NCI-H1092 treated with DMSO at 0.1 percent for 48 hours (cell line): ENCODE data around the gene PPP4C.

Experiments
- DNase-seq: peaks from one replicate; lab custom pipeline; 2025; lab: John Stamatoyannopoulos, UW

The PPP4C gene

DNA sequence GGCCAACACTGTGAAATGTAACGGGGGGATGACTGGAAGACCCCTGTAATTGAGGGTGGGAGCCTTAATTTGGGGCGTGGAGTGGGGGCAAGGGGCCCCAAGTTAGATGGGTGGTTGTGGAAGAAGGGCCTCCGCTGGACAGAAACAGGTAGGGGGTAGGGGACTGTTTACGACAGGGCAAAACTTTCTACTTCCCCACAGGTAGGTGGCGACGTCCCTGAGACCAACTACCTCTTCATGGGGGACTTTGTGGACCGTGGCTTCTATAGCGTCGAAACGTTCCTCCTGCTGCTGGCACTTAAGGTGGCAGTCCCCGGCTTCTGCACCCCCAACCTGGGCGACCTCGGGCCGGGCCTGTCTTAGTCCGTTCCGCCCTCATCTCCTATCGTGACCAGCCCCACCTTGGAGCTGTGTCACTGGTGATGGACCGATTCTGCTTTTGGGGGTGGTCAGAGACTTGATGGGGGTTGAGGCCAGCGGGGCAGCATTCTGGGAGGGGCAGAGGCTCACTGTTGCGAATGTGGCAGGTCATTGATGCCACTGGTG is 6.8 kb downstream of the PPP4C start:
- DNase-seq, result no peak

DNA sequence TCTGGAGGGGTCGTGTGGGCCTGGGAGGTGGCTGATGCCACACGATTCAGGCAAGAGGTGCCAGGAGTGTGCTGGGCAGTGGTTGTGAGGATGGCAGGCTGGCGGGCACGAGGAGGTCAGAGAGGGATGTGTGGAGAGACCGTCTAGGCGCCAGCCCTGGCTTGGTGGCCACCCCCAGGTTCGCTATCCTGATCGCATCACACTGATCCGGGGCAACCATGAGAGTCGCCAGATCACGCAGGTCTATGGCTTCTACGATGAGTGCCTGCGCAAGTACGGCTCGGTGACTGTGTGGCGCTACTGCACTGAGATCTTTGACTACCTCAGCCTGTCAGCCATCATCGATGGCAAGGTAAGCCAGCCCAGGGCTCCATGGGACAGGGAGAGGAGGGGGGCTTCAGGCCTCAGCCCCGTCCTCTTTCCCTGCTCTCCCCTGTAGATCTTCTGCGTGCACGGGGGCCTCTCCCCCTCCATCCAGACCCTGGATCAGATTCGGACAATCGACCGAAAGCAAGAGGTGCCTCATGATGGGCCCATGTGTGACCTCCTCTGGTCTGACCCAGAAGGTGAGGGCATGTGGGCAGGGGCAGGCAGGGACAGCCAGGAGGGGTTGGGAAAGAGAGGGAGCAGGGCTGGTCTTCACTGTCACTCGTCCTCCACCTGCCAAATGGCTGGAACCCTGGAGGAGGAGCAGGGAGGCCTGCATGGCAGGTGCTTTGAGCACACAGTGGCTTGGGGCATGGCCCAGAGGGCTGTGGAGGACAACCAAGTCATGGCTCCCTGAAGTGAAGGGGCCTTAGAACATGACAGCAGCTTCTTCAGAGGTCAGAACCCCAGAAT is 7.6 kb downstream of the PPP4C start:
- DNase-seq, result no peak

DNA sequence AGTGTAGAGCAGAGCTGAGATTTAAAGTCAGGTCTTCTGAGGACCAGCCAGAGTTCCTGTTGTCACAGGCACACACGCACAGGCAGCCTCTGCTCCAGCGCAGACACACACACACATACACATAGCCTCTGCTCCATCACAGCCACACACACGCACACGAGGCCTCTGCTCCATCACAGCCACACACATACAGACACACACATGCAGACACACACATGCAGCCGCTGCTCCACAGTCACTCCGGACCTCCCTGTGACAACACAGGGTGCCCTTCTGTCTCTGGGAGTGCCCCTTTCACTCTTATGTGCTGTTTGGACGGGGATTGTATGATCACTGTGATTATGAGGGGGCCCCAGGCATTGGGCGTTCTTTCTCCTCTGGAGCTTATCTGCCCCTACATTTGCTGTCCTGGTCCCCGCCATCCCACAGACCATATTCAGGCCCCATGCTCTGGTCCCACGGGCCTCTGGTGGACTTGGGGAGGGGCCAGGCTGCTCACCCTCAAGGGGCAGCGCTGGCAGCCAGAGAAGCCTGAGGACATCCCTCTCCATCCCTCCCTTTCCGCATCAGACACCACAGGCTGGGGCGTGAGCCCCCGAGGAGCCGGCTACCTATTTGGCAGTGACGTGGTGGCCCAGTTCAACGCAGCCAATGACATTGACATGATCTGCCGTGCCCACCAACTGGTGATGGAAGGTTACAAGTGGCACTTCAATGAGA is 8.5 kb downstream of the PPP4C start:
- DNase-seq, result no peak

DNA sequence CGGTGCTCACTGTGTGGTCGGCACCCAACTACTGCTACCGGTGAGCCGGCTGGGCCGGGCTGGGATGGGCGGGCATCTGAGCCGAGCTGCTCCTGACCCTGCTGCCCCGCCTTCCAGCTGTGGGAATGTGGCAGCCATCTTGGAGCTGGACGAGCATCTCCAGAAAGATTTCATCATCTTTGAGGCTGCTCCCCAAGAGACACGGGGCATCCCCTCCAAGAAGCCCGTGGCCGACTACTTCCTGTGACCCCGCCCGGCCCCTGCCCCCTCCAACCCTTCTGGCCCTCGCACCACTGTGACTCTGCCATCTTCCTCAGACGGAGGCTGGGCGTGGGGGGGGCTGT is 9.0 kb downstream of the PPP4C start:
- no peak for DNase-seq

DNA sequence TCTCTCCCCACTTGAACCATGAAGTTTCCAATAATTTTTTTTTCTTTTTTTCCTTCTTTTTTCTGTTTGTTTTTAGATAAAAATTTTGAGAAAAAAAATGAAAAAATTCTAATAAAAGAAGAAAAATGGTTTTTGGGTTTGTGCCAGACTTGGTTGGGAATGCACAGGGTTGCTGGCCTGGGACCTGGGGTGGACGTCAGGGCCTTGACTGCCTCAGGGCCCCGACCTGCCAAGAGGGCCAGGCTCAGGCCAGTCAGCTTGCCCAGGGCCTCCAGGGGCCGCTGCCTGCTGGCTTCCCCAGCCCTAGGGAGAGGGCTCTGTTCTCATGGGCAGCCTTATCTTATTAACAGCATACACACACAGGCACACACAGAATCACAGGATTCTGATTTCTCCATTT is 9.5 kb downstream of the PPP4C start:
- no peak for DNase-seq

DNA sequence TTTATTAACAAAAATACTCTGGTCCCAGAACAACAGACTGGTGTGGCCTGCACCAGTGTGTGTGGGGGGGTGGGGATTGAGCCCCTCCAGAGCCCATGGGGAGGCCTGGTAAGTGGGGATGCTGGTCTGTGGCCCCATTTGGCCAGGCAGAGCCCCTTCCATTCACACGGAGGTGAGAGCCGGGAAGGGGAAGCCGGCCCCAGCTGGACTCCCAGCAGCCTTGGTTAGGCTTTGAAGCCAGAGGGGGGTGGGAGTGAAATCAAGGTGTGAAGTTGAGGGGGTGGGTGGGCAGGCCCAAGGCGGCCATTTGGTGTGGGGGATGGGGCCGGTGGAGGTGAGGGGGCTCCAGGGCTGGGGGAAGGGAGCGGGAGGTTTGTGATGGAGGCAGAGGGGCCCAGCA is 10.0 kb downstream of the PPP4C start:
- DNase-seq, result no peak

DNA sequence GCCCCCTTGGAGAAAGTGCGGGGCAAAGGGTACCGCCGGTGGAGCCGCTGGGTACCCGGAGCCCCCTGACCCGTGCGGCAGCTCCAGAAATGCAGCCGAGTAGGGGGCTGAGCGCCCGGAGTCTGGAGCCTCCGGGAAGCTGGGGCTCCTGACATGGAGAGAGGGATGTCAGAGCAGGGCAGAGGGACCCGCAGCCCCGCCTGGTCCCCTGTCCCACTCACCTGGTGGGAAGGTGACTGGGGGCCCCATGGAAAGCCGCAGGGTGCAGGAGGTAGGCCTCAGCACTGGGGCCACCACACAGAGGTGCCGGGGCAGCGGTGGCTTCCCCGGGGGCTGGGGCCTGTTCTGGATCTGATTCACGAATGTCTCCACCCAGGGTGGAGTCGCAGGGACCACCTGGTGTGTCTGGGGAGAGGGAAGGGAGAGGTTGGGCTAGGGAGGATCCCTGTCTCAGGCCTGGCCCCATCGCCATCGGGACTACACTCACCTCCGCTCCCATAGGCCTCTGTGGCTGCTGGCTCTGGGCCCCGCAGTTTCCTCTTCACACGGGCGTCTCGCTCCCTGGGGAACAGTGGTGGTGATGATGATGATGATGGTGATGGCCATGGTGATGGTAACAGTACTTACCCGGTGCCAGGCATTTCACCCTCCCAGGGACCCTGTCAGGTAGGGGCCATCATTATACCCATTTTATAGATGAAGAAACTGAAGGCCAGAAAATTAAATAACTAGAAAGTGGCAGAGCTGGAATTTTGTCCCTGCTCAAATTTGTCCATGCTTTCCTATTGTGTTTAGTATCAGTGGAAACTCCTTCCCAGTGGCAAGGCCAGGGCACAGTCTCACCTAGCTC is 10.7 kb downstream of the PPP4C start:
- no peak for DNase-seq

DNA sequence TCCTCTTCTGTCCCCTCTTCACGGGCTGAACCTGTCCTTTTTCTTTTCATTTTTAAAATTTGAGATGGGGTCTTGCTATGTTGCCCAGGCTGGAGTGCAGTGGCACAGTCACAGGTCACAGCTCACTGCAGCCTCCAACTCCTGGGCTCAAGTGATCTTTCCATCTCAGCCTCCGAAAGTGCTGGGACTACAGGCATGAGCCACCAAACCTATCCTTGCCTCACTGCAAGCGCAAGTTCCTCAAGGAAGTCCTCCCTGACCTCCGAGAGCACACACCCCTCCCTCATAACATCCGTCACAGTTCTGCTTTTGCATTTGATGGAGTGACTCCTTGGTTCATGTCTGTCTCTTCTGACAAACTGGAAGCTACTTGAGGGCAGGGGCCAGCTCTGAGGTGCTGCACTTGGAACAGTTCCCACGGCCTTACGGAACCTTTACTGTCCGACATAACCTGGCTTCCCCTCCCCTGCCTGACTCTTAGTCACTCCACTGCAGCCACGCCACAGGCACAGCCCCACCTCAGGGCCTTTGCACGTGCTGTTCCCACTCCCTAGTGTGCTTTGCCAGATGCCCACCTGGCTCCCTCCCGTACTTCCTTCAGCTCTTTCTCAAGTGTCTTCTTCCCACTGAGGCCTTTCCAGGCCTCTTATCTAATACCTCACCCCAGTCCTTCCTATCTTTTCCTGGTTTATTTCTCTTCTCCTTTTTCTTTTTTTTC is 11.5 kb downstream of the PPP4C start:
- DNase-seq, result no peak

DNA sequence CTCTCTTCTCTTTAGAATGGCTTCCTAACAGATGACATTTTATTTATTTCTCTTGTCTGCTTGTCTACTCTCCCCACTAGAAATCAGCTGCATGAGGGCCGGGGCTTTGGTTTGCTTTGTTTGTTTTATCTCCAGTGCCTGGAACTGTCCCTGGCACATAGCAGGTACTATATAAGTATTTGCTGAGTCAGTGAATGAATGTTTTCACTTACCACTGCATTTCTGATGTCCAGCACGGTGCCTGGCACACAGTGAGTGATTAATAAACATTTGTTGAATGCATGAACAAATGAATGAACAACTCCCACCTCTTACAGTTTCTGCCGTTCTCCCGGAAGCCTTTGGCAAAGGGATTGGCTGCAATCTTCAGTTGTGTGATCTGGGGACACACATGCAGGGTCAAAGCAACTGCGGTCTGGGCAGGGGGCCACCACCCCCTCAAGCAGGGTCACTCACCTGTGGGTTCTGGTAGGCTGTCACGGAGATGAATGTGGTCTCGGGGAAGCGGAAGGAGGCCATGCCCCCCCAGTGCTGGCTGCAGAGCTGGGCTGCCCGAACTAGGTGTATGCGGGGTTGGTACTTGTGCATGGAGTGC is 12.5 kb downstream of the PPP4C start:
- no peak for DNase-seq

DNA sequence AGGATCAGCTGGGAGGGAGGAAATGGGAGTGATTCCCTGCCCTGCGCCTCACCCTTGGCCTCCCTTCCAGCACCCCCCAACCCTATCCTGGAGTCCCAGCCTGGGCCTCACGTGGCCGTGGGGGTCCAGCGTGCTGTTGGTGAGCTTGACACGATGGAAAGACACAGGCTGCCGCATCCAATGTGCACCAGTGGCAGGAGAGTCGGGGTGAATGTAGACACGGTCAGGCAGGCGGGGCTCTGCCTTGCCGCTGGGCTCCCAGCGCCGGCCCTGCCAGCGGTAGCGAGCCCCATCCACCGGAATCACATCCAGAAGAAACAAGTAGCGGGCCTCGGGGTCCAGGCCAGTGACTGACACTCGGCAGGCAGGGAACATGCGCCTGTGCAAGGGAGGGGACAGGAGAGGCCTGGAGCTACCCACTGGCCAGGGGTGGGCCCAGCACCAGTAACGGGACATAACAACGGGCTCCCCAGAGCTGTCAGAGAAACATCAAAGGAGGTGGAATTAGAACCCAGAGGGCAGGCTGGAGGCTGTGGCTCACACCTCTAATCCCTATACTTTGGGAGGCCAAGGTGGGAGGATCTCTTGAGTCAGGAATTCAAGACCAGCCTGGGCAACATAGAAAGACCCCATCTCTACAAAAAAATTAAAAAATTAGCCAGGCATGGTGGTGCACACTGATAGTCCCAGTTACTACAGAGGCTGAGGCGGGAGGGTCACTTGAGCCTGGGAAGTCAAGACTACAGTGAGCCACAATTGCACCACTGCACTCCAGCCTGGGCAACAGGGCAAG is 13.2 kb downstream of the PPP4C start:
- no peak for DNase-seq

DNA sequence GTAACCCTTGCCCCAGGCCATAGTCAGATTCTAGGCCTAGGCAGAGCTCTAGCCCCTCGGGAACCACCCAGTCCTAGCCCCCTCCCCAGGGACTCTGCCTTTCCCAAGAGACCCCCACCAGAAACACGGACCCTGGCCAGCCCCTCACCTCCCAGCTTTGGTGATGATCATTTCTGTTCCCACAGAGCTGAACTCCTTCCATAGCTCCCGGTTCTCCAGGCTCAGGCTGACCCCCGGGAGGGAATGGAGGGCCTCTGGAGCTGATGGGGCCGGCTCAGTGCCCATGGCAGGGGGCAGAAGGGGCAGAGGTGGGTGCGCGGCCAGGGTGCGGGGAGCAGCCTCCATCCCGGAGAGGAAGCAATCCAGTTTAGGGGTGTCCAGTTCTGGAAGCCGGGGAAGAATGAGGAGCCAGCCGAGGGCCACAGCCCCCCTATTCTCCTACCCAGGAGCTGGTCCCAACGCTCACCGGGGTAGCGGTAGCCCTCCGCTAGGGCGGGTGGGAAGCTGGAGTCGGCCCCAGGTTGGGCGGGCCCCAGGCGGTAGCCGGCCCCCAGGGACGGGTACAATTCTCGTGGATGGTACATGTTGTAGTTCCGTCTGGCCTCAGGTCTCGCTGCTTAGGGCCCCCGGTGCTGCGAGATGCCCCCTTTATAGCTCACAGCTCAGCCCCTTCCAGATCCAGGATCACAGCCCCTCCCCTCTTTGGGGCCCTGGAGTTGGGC is 15.0 kb downstream of the PPP4C start:
- no peak for DNase-seq

DNA sequence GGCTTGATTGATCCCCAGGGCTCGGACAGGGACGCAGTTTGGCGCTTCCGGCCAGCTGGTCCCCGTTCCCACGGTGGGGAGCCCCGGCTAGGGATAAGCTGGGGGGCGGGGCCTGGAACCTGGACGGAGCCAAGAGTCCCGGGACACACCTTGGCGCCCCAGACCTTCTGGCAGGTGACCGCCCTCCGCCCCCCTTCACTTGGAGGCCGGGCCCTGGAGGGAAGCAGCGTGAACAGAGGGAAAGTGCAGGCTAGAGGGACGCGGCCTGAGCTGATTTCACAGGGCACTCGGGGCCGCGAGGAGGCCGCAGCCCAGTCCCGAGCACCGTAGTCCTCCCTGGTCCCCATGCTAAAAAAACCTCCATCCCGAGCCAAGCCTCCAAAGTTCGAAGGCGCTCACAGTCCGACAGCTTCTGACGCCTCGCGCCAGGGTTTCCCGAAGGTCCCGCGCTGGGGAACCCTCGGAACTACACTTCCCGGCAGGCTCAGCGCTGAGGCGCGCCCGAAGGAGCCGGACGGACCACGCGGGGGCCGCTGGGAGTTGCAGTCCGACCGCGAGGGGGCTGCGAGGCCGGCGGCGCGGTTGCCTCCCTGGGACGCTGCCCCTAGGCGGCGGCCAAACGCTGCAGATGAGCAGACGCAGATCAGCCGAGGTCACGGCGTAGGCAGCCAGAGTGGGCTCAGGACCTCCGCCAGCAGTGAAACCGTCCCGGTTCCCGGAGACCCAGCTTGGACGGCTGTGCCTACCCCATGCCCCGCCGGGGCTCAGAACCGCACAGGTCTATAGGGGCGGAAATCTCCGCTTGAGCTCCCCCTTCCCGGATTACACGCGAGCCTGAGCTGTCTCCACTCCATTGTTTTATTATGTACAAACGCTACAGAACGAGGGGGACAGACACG is 15.9 kb downstream of the PPP4C start, which contains the start of gene TBX6:
Gene TBX6 (minus strand): TSS at position 451 of the 899 bp plus-strand sequence. CDS start 731 bp downstream, outside the sequence.
- peak; percentile 83 for DNase-seq

DNA sequence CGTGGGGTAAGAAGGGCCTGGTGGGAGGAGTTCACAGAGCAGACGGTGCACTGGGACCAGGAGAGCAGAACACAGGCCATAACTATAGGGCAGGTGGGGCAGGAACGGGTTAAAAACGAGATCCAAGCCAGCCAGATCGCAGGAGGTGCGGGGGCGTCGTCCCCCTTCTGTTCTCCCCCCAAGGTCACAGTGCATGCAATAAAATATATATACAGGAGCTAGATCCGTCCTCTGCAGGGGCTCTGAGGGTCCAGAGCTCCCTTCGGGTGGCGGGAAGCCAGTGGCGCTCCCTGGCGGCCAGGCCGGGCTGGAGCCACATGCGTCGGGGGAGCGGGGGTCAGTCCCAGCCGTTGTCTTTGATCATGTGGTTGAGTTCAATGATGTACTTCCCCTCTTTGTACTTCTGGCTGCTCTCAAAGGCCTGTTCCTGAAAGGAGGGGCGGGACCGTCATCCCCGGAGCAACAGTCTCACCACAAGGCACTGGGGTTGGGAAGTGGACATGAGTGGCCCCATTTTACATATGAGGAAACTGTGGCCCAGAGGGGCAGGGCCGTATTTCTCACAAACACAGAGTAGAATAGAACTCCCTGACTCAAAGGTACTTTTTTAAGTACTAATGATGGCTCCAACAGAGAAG is 16.7 kb downstream of the PPP4C start:
- DNase-seq, result peak; percentile 49

DNA sequence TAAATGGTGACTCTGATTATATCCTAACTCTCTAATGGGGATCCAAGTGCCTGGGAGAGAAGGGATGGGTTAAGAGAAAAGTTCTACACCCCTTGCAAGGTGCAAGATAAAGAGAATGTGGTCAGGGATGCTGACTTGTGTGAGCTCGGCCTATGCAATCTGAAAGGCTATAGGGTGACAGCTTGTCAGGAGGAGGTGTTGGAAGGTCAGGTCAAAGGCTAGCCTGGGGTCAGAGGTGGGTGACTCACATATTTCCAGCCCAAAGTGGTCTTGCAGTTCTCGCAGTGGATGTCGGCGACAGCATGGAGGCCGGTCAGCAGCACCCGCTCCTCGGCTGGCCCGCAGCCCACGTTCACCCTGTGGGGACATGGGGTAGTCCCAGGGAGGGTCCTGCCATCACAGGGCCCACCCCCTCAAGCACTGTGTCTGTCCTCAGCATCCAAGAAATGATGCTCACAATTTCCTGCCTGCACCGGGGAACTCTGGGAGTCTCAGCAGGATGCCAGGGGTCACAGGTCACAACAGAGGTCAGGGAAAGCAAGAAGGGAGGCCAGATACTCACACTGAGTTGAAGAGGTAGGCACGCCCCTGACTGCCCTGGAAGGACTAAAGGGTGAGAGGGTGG is 18.9 kb downstream of the PPP4C start:
- no peak for DNase-seq

DNA sequence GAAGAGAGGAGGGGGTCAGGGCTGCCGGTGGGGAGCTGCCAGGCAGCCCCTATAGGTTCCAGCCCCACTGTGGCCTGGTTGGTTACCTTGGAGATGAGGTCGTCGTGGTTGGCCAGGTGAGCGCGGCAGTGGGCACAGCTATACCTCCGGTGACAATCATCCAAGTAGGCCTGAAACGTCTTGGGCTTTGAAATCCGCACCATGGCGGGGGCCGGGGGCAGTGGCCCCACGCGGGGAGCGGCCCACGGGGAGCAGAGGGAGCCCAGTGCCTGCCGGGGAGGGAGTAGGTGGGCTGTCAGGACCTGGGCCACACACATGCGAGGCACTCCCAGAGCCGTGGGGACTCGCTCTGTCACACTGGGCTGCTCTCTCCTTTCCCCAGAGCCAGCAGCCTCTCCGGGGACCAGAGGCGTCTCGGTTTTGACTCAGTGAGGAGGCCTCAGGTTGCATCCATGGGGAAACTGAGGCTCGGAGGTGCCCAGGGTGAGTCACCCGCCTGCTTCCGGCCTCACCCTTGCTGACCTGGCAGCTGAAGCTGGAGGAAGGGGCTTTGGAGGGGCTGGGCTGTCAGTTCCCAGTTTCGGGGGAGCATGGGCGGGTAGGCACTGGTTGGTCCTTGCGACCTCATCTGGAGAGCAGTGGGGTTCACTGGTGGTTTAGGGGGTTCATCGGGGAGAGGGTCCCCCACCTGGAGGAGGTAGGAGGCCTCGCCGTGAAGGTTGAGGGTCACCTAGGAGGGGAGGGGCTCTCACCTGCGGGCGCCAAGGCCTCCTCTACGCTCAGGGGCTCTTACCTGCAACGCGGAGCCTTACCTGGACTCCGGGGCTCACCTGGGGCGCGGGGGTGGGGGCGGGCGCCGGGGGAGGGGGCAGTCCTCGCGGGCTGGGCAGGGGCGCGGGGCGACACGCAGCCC is 19.6 kb downstream of the PPP4C start:
- DNase-seq, result no peak

DNA sequence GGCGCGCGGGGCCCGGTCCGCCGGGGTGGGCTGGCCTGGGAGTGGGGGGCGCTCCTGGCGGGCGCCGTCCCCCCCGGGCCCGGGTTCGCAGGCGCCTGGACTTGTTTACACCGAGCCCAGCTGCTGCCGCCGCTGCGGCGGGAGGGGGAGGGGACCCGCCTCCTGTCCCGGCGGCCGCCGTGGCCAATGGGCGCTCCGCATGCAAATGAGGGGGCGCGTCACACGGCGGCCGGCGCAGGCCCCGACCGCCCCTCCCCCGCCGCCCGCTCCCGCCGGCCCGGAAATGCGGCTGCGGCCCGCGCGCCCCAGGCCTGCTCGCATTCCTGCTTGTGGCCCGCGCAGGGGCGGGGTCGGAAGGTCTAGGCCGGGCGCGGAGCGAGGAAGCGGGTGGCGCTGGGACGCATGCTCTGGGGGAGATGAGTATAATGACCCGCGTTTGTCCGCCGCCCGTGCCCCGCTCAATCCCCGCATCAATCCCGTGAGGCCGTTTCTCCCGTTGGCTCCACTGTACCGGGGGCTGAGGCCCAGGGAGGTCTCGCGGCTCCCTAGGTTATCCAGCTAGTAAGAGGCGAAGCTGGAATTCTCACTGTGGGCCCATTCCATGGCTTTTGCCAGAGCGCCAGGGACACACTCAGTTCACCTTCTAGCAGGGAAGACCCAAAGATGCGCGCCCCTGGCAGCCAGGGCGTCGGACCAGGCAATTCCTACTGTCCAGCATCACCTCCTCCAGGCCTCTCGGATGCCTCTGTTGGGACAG is 20.5 kb downstream of the PPP4C start, which contains the start of gene YPEL3:
Gene YPEL3 (minus strand): TSS at position 109 of the 757 bp plus-strand sequence. CDS start 731 bp downstream, outside the sequence.
- peak; percentile 77 for DNase-seq
